ENCODE measurements around the gene SAPCD1.
"Not testable (repeated sequence)": the region's sequence is repeated elsewhere in the genome, so short reads cannot be mapped to it uniquely, and the experiment has no call there.

The SAPCD1 gene

GRCh38 chr6:31806470-31807272 is 44.2 kb downstream of the SAPCD1 start, which contains the start of gene LSM2:
TSS of gene LSM2 (minus strand) at chr6:31806966. CDS start at chr6:31806757, 209 bp downstream.
- DNase-seq = peak; percentile 97

- DNase-seq = not testable (repeated sequence)
Observed at GRCh38 chr6:31808599-31808998, 46.1 kb downstream of the SAPCD1 start.

DNA sequence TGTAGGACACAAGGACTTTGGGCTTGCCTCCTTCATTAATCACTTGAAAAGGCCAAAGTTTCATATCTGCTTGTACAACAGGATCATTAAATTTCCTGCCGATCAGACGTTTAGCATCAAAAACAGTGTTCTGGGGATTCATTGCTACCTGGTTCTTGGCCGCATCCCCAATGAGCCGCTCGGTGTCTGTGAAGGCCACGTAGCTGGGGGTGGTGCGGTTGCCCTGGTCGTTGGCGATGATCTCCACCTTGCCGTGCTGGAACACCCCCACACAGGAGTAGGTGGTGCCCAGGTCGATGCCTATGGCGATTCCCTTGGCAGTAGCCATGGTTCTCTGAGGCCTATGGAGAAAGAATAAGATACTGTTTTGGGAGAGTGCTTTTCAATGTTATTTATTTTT is 49.2 kb downstream of the SAPCD1 start:
- no peak for DNase-seq

- DNase-seq = no peak
Observed at GRCh38 chr6:31813465-31813849, 51.0 kb downstream of the SAPCD1 start.

All from stimulated activated CD4-positive, alpha-beta T cell treated with anti-CD3 and anti-CD28 coated beads, Interleukin-1b, Interleukin-23, amount 100 ng/mL, for 48 hours (primary cell).